GM15510 (cell line): ENCODE results near the gene FDCSP.
"Not testable (repeated sequence)": the region's sequence is repeated elsewhere in the genome, so short reads cannot be mapped to it uniquely, and the experiment has no call there.

Experiments
- POLR2A ChIP-seq: IDR thresholded peaks from 3 replicates; pipeline ENCODE4 v1.6.1; 2011; ENCODE audit warnings: borderline replicate concordance; ENCODE audit not compliant: insufficient read length; ENCODE audit errors: extremely low read depth

The FDCSP gene

GRCh38 chr4:70236125-70236524, 10.2 kb downstream of the FDCSP start:
- TF ChIP-seq POLR2A = no peak

GRCh38 chr4:70239131-70239883, 13.4 kb downstream of the FDCSP start:
- TF ChIP-seq POLR2A = no peak

GRCh38 chr4:70239884-70240591, 14.1 kb downstream of the FDCSP start:
- TF ChIP-seq POLR2A = no peak

- TF ChIP-seq POLR2A = not testable (repeated sequence)
Measured at GRCh38 chr4:70242297-70242696, 16.4 kb downstream of the FDCSP start, which contains the start of gene CSN3. TSS of gene CSN3 (plus strand) at chr4:70242597. CDS start at chr4:70244820, 2,223 bp downstream.

GRCh38 chr4:70243091-70243490, 17.2 kb downstream of the FDCSP start:
- no peak for TF ChIP-seq POLR2A

GRCh38 chr4:70251250-70251944, 25.5 kb downstream of the FDCSP start:
- TF ChIP-seq POLR2A = no peak

- TF ChIP-seq POLR2A = no peak
Measured at GRCh38 chr4:70251945-70252277, 26.0 kb downstream of the FDCSP start.

GRCh38 chr4:70269674-70270073, 43.8 kb downstream of the FDCSP start:
- TF ChIP-seq POLR2A = no peak

GRCh38 chr4:70277121-70277520, 51.2 kb downstream of the FDCSP start:
- TF ChIP-seq POLR2A = no peak

GRCh38 chr4:70280567-70280966, 54.6 kb downstream of the FDCSP start:
- TF ChIP-seq POLR2A = no peak
